PFSK-1 (cell line): Measurements from ENCODE around the gene SPECC1.

ENCODE experiments used
- FOXP2 ChIP-seq: optimal IDR thresholded peaks from 2 replicates; pipeline ENCODE3; 2011; ENCODE audit warnings: borderline replicate concordance, control low read depth, inconsistent platforms; ENCODE audit not compliant: insufficient read depth; ENCODE audit errors: extremely low read length, extremely low read depth
- POLR2AphosphoS5 ChIP-seq: IDR thresholded peaks from 2 replicates; pipeline ENCODE4 v1.6.1; 2012; ENCODE audit warnings: low read depth, mild to moderate bottlenecking, control low read depth, low read length, moderate library complexity
- REST ChIP-seq, 2 experiments: IDR thresholded peaks; 2 replicates each; pipeline versions ENCODE4 v1.6.1 to v1.8.0; 2011 to 2012; ENCODE audit warnings: low read depth in 2 of 2, low read length in 2 of 2, control low read depth in 1 of 2, inconsistent platforms in 1 of 2, mild to moderate bottlenecking in 1 of 2, moderate library complexity in 1 of 2; ENCODE audit not compliant: insufficient read depth in 1 of 2
- SIN3A ChIP-seq: IDR thresholded peaks from 2 replicates; pipeline ENCODE4 v1.6.1; 2012; ENCODE audit warnings: mild to moderate bottlenecking, low read length, moderate library complexity, borderline replicate concordance; ENCODE audit not compliant: insufficient read depth
- TAF1 ChIP-seq: IDR thresholded peaks from 2 replicates; pipeline ENCODE4 v1.6.1; 2012; ENCODE audit warnings: low read length, control low read depth, borderline replicate concordance; ENCODE audit not compliant: insufficient read depth

GRCh38 chr17:20243524-20243923, 234.4 kb downstream of the SPECC1 start:
- TF ChIP-seq REST (IDR thresholded peaks at IDR 0.05; ENCODE audit: insufficient read depth in 1 of 2, low read depth in 2 of 2, low read length in 2 of 2) (no peak), TAF1 (no peak), SIN3A (no peak), POLR2AphosphoS5 (no peak), FOXP2 (no peak)
